Activated CD8-positive, alpha-beta memory T cell treated with anti-CD3 and anti-CD28 coated beads for 4 hours (primary cell): ENCODE measurements around the gene ADAM12.
"Not testable (repeated sequence)": the region's sequence is repeated elsewhere in the genome, so short reads cannot be mapped to it uniquely, and the experiment has no call there.

Experiments
- DNase-seq, 2 donors: peaks; one replicate each; pipeline ENCODE4 v3.0.0-alpha.2; 2020; ENCODE audit warnings: low read depth in 2 of 2

The ADAM12 gene

DNA sequence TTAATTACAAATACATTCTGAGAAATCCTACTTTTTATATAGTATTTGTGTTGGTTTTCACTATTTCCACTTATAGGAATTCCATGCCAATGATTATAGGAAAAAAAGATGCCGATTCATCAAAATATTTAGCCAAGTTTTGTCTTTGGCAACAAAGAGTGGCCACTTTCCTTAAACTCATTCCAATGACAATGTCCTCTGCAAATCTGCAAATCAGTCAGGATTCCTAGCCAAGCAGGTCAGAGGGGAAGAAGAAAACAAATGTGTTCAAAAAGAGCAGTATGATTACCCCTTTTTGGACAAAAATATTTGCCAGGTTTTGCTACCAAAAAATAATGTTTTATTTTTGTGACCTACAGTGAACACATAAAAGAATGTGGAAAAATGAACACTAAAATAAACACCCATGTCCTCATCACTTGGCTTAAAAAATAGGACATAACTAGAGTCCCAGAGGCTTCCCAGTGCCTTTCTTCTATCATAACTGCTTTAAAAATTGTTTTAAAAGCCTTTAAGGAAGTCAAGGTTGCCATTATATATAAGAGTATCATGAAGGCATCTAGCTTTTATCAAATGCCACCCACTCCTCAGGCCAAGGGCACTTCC is 125.9 kb downstream of the ADAM12 start:
- no peak for DNase-seq

DNA sequence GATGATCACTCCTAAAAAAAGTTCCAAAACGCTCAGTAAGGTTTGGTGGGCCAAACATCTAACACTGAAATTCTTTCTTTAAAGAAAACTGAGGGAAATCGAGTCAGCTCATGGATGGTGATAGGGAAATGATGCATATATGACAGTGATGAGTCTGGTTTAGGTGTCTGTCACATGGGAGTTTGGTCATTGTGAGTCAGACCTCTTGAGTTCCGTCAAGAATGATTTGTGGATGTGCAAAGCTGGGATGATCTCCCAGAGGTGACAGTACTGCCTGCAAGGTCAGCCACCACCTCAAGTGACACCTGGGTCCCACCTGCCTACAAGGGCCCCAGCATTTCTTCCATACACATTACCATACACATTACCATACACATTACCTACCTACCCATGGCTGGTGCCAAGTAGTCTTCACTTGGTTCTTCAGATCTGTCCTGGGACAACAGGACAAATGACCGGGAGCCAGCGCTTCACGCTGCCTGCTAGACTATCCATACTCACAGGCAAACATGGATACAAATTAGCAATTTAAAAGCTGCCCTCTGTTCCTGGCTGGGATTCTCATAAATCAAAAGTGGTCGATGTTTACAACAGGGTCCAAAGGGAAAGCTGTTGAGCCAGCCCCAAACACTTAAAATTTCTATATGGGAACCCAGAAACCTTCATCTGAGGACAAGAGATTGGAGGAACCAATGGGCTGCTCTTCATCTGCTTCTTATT is 128.4 kb downstream of the ADAM12 start:
- no peak for DNase-seq

DNA sequence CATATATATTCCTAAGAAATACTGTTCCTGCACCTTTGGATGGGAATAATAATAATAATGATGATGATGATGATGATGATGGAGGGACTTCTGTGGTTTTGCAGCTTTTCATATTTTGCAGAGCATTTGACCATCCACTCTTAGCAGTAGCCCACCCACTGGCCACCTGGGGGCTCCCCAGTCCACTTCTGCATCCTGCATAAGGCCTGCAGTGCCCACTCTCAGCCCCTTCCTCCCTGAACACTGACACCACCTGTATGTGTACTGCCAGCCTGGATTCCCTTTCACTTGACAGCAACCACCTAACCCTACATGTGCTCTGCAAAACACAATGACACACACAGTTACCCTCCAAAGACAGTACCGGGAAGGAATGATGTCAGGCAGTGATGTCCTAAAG is 131.4 kb downstream of the ADAM12 start:
- no peak for DNase-seq

DNA sequence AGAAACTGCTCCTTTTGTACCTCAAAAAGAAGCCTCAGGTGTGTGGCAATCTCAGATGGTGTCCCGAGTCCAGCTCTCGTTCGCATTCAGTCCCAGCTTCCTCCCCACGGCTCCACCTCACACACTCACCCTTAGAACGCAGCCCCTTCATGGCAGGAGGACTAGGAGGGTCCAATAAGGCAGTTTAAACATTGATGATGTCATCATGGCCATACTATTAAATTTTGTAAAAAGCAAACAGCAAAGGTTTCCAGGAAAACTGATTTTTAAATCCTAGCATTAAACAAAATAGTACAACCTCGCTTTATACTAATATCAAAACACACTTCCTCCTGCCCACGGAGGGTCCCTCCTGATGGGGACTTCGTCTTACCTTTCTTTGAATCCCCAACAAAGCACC is 133.0 kb downstream of the ADAM12 start:
- DNase-seq = no peak

DNA sequence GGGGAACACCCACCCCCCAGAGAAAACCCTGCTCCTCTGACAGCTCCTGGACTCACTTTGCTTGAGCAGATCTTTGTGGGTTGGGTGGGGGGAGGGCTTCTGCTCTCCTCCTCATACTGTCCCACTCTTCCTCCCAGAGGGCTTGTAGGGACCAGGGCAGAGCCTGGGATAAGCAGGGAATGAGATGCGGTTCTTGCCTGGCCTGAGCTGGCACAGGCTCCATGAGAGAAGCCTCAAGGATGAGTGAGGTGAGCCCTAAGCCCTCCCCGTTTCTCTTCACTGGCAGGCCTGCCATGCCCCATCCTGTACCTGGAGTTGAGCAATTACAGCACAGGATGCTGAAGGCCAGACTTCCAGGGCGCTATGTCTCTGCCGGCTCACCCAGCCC is 134.7 kb downstream of the ADAM12 start:
- DNase-seq = no peak

DNA sequence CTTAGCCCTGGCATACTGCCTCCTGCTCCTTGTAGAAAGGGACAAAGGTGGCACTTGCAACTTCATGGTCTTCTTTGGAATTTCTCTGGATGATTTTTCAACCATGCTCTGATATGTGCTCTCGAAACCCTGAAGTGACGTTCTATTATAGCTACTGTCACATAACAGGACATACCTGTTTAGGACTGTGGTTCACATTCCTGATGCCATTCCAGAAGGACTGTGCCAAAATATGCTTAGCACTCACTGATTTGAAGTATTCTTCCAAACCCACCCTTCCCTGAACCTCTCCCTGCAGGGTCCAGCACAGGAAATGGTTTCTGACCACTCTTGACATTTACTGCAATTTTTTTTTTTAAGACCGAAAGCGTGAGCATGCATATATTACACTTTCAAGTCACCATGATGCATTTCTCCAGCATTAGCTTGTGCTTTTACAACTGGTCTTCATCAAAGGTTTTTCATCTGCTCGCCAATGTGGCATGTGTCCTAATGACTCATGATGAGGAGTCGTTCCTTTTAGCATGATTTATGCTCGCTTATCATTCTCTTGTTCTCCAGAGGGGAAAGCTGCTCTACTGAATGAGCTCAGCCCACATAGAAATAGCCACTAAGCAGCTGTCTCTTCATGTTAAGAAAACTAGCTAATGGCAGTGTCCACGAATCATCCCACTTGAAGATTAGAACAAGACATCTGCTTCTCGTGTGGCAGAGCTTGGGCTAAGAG is 135.2 kb downstream of the ADAM12 start:
- no peak for DNase-seq

DNA sequence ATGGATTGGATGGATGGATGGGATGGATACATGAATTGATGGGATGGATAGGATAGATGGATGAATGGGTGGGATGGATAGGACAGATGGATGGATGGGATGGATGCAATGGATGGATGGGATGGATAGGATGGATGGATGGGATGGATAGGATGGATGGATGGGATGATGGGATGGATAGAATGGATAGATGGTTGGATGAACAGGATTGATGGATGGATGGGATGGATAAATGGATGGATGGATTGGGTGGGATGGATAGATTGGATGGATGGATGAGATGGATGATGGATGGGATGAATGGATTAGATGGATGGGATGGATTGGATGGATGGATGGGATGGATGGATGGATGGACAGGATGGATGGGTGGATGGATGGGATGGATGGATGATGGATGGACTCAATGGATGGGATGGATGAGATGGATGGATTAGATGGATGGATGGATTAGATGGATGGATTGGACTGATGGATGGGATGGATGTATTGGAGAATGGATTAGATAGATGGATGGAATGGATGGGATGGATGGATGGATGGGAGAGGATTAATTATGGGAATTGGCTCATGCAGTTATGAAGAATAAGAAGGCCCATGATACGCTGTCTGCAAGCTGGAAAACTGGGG is 136.4 kb downstream of the ADAM12 start:
- no peak for DNase-seq

DNA sequence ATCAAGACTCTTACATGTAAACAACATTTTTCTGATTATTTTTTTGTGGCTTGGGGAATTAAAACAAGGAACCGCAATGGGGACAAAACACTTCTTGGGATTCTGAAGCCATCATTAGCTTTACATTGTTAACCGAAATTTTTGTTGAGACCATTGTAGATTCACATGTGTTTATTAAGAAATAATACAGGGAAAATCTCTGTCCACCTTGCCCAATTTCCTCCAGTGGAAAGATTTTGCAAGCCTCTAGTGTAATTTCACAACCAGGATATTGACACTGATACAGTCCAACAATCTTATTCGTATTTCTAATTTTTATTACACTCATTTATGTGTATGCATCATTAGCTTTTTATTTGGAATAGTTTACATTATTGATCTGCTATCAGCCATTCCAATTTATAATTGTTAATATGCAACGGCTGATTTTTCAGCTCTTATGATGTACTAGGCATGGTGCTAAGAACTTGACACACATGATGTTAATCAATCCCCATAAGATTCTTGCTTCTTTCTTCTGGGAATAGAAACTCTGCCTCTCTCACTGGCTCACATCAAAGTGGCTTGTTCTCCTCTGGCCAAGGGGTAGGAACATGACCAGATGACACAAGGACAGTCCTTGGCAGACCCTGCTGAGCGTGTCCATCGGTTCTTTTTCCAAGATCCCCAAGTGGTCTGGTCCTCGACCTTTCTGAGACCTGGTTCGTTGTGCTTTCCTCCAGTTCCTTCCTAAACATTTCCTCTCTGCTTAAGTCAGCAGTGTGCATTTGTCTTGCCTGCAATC is 137.6 kb downstream of the ADAM12 start:
- no peak for DNase-seq

DNA sequence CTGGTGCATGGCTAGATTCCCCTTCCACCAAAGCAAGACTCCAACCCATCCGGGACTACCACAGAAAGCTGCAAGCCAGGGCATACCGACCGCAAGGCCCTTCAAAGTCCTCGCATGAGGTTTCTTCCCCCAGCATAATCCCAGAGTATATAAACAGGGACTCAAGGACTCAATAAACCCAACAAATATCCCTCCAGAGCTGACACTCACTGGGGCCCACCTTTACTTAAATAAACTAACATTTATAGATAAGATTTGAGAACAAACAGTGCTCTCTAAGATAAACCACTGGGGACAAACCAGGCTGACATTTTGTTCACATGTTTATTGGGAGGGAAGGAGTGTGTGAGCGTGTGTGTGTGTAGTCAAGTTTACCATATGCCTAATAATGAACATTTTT is 138.2 kb downstream of the ADAM12 start:
- no peak for DNase-seq

DNA sequence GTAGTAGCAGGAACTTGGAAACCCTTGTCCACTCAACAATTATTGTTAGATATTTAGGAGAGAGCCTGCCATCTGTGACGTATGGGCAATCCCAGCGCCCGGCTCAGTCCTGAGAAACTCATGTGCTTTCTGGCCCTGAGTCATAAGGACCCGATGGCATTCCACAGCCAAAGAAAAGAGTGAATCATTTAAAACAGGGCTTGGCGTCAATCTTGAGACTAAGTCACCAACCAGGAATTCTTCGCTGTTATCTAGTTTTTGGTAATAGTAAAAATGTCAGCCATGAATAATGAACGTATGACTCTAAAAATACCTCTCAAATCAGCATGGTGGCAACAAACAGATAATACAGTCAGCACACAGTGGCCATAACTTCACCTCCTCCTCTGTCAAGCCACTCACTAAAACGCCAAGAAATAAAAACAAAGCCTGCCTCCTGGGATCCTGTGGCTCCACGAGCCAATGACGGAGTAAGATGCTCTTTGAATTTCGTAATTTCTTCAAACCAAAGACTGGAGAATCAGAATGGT is 140.8 kb downstream of the ADAM12 start:
- DNase-seq = no peak

DNA sequence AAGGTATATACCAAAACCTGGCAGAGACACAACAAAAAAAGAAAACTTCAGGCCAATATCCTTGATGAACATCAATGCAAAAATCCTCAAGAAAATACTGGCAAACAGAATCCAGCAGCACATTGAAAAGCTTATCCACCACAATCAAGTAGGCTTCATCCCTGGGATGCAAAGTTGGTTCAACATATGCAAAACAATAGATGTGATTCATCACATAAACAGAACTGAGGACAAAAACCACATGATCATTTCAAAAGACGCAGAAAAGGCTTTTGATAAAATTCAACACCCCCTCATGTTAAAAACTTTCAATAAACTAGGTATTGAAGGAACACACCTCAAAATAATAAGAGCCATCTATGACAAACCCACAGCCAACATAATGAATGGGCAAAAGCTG is 141.9 kb downstream of the ADAM12 start:
- not testable (repeated sequence) for DNase-seq

DNA sequence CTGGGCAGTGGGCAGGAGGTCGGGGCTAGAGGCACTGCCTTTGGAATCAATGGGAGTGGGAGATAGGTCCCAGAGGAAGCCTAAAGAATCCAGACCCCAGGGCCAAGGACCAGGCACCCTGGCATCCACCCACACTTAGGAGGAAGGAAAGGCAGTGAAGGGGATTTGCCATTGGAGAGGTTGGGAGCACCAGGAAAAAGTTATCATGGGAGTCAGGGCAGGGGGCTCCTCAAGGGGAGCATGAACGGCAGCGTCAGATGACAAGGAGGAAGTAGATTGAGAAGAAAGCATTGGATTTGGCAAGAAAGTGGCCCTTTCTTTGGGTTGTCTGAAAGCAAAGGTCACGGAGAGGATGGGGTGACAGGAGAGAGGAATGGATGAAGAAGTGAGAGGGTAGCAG is 142.8 kb downstream of the ADAM12 start:
- DNase-seq = no peak

DNA sequence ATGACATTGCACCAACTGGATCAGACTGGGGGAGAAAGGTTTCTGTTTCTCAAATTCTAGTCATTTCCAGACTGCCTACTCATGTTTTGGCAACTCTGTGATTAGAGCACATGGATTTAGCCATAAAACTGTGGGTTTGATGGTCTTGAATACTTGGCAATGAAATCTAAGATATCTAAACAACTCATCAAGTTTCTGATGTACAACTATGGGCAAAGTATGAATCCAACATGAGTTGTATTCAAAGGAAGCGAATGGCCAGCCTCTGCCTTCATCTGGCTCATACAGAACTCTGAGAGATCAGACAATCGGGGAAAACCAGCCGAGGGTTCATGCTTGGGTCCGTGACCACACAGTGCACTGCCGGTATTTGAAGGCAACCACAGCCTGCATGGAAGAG is 144.3 kb downstream of the ADAM12 start:
- DNase-seq = no peak

DNA sequence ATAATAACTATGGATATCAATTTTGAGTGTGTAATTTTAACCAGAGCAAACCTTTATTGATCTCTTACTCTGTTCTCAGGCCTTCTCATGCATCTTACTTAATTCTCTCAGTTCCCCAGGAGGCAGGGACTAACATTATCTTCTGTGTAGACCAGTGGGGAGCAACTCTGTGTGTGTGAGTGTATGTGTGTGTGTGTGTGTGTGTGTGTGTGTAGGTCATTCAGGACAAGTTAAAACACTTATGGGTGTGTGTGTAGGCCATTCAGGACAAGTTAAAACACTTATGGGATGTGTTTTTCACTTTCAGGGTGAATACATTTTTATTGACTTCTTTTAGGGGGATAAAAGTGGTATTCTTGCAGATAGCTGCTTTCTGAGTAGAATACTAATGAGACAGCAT is 145.0 kb downstream of the ADAM12 start:
- no peak for DNase-seq

DNA sequence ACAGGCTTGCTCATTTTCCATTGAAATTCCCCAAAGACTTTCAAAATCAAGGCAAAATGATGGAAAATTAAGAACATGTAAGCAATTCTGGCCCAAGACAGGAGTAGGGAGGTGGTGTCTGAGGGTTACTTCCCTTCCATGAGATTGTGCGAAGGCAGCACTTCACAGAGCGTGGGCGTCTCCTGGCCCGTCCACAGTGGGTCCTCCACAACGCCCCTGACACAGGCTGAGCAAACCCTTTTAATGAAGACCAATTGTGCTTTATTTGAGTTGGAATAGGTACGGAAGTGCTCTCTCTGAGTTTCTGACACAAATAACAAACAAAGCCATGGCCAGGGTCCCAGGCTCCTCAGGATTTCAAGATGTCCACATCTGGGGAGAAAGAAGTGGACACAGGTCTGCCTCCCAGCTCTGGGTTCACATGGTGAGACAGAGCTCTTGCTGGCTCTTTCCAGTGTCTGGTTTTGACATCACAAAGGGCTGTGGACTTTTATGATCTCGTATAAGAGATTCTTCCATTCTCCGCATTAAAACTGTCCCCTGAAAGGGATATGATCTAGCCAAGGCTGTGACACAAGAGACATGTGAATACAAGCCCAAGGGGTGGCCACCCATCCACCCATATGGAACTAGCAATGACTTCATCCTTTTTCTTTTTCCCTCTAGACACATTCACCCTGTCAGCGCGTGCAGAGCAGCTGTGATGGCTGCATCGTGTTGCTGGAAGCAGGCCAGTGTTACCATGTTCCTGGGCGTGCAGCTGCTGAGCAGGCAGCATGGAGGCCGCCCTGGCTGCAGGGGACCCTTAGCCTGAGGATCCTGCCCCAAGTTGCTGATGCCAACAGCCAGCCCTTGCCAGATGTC is 145.6 kb downstream of the ADAM12 start:
- DNase-seq = no peak

DNA sequence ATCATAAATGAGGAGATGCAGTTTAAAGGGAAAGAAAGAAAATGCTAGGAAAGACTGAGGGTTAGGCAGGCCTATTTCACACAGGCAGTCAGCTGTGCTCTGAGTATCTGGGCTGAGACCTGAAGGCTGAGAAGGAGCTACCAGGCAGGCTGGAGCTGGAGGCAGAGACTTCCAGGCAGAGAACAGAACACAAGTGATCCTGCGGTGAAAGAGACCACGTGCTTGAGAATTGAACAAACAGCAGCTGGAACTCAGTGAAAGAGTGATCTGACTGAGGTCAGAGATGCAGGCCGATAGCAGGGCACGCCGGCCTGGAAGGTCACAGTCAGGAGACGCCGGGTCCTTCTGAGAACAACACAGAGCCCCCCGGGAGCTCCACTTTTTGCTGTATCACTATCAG is 147.8 kb downstream of the ADAM12 start:
- DNase-seq = no peak

DNA sequence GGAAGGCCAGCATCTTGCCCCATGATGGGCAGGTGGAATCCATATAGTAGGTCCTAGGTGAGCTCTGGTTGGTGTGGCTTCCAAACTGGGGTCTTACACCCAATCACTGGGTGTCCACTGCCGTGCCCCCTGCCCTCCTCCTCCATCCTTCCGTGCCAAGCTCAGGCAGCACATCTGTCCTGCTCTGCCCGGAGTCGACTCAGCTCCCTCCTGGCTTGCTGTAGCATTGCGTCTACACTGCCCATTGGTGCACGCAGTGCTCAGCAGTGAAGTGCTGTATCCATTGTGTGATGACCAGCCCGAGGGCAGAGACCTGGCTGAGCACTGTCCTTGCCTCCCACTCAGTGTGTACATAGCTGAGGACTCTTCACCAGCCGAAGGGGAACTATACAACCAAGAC is 148.4 kb downstream of the ADAM12 start:
- no peak for DNase-seq

DNA sequence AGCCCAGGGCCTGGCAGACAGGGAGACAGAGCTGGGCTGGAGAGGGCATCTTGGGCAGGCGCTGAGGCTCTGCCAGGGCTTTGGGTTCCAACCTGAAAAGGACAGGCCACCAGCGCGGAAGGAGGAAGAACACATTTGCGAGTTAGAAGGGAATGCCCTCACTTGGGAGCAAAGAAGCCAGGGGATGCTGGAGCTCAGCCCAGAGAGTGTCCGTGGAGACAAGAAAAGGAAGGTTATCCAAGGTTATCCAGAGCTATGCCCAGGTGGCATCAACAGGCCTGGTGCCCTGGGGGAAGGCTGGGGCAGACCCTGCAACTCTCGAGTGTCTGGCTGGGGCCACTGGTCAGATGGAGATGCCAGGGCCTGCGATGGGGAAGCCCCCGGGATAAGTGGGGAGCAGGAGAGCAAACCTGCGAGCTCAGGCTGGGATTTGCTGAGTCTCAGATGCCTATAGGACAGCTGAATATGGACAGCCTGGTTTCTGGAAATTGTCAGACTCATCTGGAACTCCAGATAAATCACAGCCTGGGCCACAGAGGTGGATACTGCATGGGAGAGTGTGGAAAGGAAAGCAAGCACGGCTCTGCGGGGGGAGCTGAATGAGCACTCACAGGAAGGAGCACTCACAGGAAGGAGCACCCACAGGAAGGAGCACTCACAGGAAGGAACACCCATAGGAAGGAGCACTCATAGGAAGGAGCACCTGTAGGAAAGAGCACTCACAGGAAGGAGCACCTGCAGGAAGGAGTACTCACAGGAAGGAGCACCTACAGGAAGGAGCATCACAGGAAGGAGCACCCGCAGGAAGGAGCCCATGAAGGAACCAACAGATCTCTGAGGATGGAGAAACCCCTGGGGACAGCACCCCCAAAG is 152.1 kb downstream of the ADAM12 start:
- DNase-seq = no peak

DNA sequence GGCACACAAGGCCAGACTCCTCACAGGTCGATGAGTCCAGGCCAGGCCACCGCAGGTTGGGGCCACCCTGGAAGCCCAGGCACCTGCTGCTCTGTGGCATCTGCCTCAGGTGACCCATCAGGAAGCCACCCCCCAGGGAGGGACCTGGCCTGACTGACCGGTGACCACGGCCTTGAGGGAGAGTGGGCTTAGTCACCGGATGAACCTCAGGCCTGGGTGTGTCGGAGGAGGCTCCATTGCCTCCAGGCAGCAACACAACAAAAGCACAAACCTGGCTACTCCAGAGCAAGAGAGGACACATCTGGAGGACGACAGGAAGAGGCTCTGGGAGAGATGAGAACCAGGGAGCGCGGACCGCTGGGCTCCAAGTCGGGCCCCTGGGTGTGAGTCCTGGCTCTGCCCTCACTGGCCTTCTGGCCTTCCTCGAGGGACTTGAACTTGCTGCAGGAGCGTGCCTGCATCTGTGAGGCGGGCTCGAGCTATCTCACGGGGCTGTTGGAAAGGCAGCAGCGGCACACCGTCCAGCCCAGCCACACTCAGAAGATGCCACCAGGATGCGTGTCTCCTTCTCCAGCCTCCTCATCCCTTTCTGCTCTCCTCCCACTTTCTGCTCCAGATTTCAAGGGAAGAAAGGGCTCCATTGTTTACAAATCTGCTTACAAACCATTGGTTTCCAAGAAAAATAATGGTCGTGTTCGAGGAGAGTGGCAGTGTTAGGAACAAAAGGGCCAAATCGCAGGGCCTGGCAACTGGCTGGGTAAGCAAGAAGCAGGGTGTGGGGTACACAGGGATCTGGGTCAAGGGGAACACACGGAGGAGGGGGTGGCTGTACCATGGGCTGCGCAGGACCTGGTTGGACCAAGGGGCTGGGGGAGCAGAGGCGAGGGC is 152.9 kb downstream of the ADAM12 start:
- no peak for DNase-seq
